GM12892 (cell line): ENCODE data around the gene PAQR6.

Experiments used
- POLR2A ChIP-seq: IDR thresholded peaks from 2 replicates; pipeline ENCODE4 v1.6.1; 2011; ENCODE audit warnings: low read depth, low read length, control low read depth
- TAF1 ChIP-seq: IDR thresholded peaks from 2 replicates; pipeline ENCODE4 v1.6.1; 2011; ENCODE audit warnings: low read depth, mild to moderate bottlenecking, control low read depth, low read length, borderline replicate concordance

GRCh38 chr1:156204686-156205085 is 43.2 kb downstream of the PAQR6 start:
- TF ChIP-seq POLR2A, result no peak
- no peak for TF ChIP-seq TAF1
